HepG2 (cell line): Measurements from ENCODE around the gene WTAP. TPM values are rescaled to one million over a fixed set of nuclear protein-coding genes. Genes with fewer than 3 reads are reported as not detected.

Experiments
- ATAC-seq: fragments of 200-7000 bp; cut with Tn5 transposase; 3 replicates; pipeline ENCODE4 v1.9.1; 2020; ENCODE audit warnings: mild to moderate bottlenecking, moderate library complexity
- BruUV-seq: library from RNA; stranded (reverse); fragments of 400-500 nt; replicated peaks from 2 replicates; lab custom pipeline; 2021; lab: Mats Ljungman, UMichigan
- CTCF ChIA-PET: fragments of 300-600 bp; formaldehyde crosslinking; extraction: SDS; loops from one replicate; lab custom pipeline; 2021; ENCODE audit warnings: low total read pairs, inconsistent platforms, low intra/inter-chr PET ratio; lab: Yijun Ruan, JAX
- POLR2A ChIA-PET: fragments of 350-600 bp; sonication (Branson Sonifier 250); formaldehyde crosslinking; loops from one replicate; lab custom pipeline; 2020; ENCODE audit warnings: antibody characterized with exemption, inconsistent platforms; lab: Yijun Ruan, JAX
- DNase-seq: peaks from one replicate; pipeline ENCODE4 v3.0.0-alpha.2; 2015; ENCODE audit warnings: low spot score
- FAIRE-seq: peaks from 3 replicates; lab custom pipeline; 2011; peaks lifted over from hg19 to GRCh38; lab: Jason Lieb, UNC
- H2AFZ ChIP-seq: one replicate; pipeline ENCODE4 v1.6.1; 2011; ENCODE audit warnings: low read length, inconsistent platforms
- H3K27ac ChIP-seq: fragments of 300-600 bp; 3 replicates; pipeline ENCODE4 v1.8.0; 2011; ENCODE audit warnings: mixed run types, mild to moderate bottlenecking, mixed read lengths, low read length, inconsistent platforms; ENCODE audit not compliant: insufficient read depth; ENCODE audit errors: extremely low read length
- H3K27me3 ChIP-seq, 2 experiments: fragments of 200-600 bp in 1 of 2; 2 replicates in 1 of 2; 3 replicates in 1 of 2; pipeline versions ENCODE4 v1.6.0 to v1.8.0; 2011; ENCODE audit warnings: low read length in 2 of 2, mild to moderate bottlenecking in 2 of 2, moderate library complexity in 2 of 2, inconsistent platforms in 1 of 2; ENCODE audit not compliant: insufficient read depth in 2 of 2, control insufficient read depth in 1 of 2
- H3K36me3 ChIP-seq, 2 experiments: fragments of 200-600 bp in 1 of 2; replicated peaks in 1 of 2; 2 replicates in 1 of 2; 3 replicates in 1 of 2; pipeline versions ENCODE4 v1.5.1 to v1.8.0; 2011; ENCODE audit warnings: low read length in 2 of 2, inconsistent platforms in 1 of 2; ENCODE audit not compliant: insufficient read depth in 2 of 2, control insufficient read depth in 1 of 2
- H3K4me1 ChIP-seq: 2 replicates; pipeline ENCODE4 v1.5.1; 2012; ENCODE audit warnings: low read length, inconsistent platforms; ENCODE audit not compliant: insufficient read depth
- H3K4me2 ChIP-seq: 2 replicates; pipeline ENCODE4 v1.6.0; 2011; ENCODE audit warnings: low read depth, low read length, inconsistent platforms
- H3K4me3 ChIP-seq, 3 experiments: fragments of 200-600 bp in 1 of 3; sonication (generic), shearing (Covaris generic) in 1 of 3; replicated peaks in 1 of 3; 2 replicates each; pipeline ENCODE4 v1.5.1; 2011 to 2016; ENCODE audit warnings: low read length in 3 of 3, inconsistent platforms in 2 of 3, low read depth in 2 of 3, mild to moderate bottlenecking in 2 of 3, control low read depth in 1 of 3, mixed read lengths in 1 of 3; ENCODE audit not compliant: insufficient read depth in 1 of 3
- H3K79me2 ChIP-seq: one replicate; pipeline ENCODE4 v1.6.1; 2011; ENCODE audit warnings: low read length, inconsistent platforms; ENCODE audit not compliant: insufficient read depth
- H3K9ac ChIP-seq: 2 replicates; pipeline ENCODE4 v1.6.0; 2011; ENCODE audit warnings: mild to moderate bottlenecking, low read depth, low read length, inconsistent platforms; ENCODE audit not compliant: insufficient read depth
- H3K9me3 ChIP-seq: 2 replicates; pipeline ENCODE4 v1.5.1; 2012; ENCODE audit warnings: mild to moderate bottlenecking, low read length
- H4K20me1 ChIP-seq: 2 replicates; pipeline ENCODE4 v1.6.0; 2011; ENCODE audit warnings: inconsistent platforms, mild to moderate bottlenecking, low read length, moderate library complexity; ENCODE audit not compliant: insufficient read depth
- ARHGAP35 ChIP-seq: sonication (generic); formaldehyde crosslinking; IDR thresholded peaks from 2 replicates; pipeline ENCODE4 v1.9.0; 2022; ENCODE audit warnings: mild to moderate bottlenecking, inconsistent platforms, moderate library complexity, missing genetic modification reagents, borderline replicate concordance
- ARNT2 ChIP-seq: sonication (generic); formaldehyde crosslinking; IDR thresholded peaks from 2 replicates; pipeline ENCODE4 v1.8.0; 2022; ENCODE audit warnings: mild to moderate bottlenecking, low read depth, missing genetic modification reagents, moderate library complexity
- BORCS8-MEF2B ChIP-seq: sonication (generic); formaldehyde crosslinking; IDR thresholded peaks from 2 replicates; pipeline ENCODE4 v1.8.0; 2022; ENCODE audit warnings: mild to moderate bottlenecking, missing genetic modification reagents
- BRF2 ChIP-seq: sonication (generic); formaldehyde crosslinking; IDR thresholded peaks from 2 replicates; pipeline ENCODE4 v1.8.1; 2022; ENCODE audit warnings: mild to moderate bottlenecking, missing genetic modification reagents
- CENPT ChIP-seq: sonication (generic); formaldehyde crosslinking; IDR thresholded peaks from 2 replicates; pipeline ENCODE4 v1.8.0; 2022; ENCODE audit warnings: low read depth, mild to moderate bottlenecking, moderate library complexity, missing genetic modification reagents
- ELF3 ChIP-seq: IDR thresholded peaks from 2 replicates; pipeline ENCODE4 v1.6.1; 2016; ENCODE audit warnings: missing genetic modification reagents, missing compliant biosample characterization
- FIP1L1 ChIP-seq: fragments of 200-400 bp; formaldehyde crosslinking; IDR thresholded peaks from 2 replicates; pipeline ENCODE4 v1.6.1; 2018; ENCODE audit warnings: low read depth, mild to moderate bottlenecking, low read length, moderate library complexity, borderline replicate concordance; ENCODE audit not compliant: insufficient read depth
- GLI4 ChIP-seq: sonication (generic); formaldehyde crosslinking; IDR thresholded peaks from 2 replicates; pipeline ENCODE4 v1.5.1; 2020; ENCODE audit warnings: missing genetic modification reagents, mild to moderate bottlenecking, moderate library complexity, borderline replicate concordance
- KDM2A ChIP-seq: sonication (generic); formaldehyde crosslinking; IDR thresholded peaks from 2 replicates; pipeline ENCODE4 v1.4.0; 2020; ENCODE audit warnings: low read depth, missing genetic modification reagents, borderline replicate concordance
- POLR2A ChIP-seq, 2 experiments: IDR thresholded peaks; 2 replicates each; pipeline ENCODE4 v1.6.1; 2011; ENCODE audit warnings: low read depth in 2 of 2, low read length in 2 of 2, mild to moderate bottlenecking in 1 of 2, moderate library complexity in 1 of 2; ENCODE audit not compliant: insufficient read depth in 1 of 2
- RARG ChIP-seq: sonication (generic); formaldehyde crosslinking; IDR thresholded peaks from 2 replicates; pipeline ENCODE4 v1.4.0; 2020; ENCODE audit warnings: low read depth, mild to moderate bottlenecking, missing genetic modification reagents
- RBM22 ChIP-seq: fragments of 200-400 bp; formaldehyde crosslinking; optimal IDR thresholded peaks from 2 replicates; pipeline ENCODE3; 2017; ENCODE audit warnings: mild to moderate bottlenecking, low read length, moderate library complexity
- RORA ChIP-seq: sonication (generic); formaldehyde crosslinking; IDR thresholded peaks from 2 replicates; pipeline ENCODE4 v1.5.0; 2020; ENCODE audit warnings: mild to moderate bottlenecking, missing genetic modification reagents, moderate library complexity
- SIN3B ChIP-seq: fragments of 150-350 bp; IDR thresholded peaks from 2 replicates; pipeline ENCODE4 v1.6.1; 2014; ENCODE audit warnings: low read length
- TAF1 ChIP-seq: sonication (generic); formaldehyde crosslinking; IDR thresholded peaks from 2 replicates; pipeline ENCODE4 v1.4.0; 2020; ENCODE audit warnings: missing genetic modification reagents
- TCF7L2 ChIP-seq: IDR thresholded peaks from 2 replicates; pipeline ENCODE4 v1.6.1; 2011; ENCODE audit warnings: mild to moderate bottlenecking, low read depth, low read length, moderate library complexity
- TEAD3 ChIP-seq: optimal IDR thresholded peaks from 2 replicates; pipeline ENCODE3; 2016; ENCODE audit warnings: borderline replicate concordance
- U2AF1 ChIP-seq: fragments of 200-400 bp; formaldehyde crosslinking; optimal IDR thresholded peaks from 2 replicates; pipeline ENCODE3; 2017; ENCODE audit warnings: mild to moderate bottlenecking, low read depth, low read length
- ZBTB34 ChIP-seq: sonication (generic); formaldehyde crosslinking; IDR thresholded peaks from 2 replicates; pipeline ENCODE4 v1.8.0; 2022; ENCODE audit warnings: mild to moderate bottlenecking, missing genetic modification reagents
- ZBTB7A ChIP-seq: sonication (generic); formaldehyde crosslinking; IDR thresholded peaks from 2 replicates; pipeline ENCODE4 v1.8.0; 2022; ENCODE audit warnings: mild to moderate bottlenecking, missing genetic modification reagents
- ZC3H13 ChIP-seq: sonication (generic); formaldehyde crosslinking; IDR thresholded peaks from 2 replicates; pipeline ENCODE4 v1.8.1; 2023; ENCODE audit warnings: mild to moderate bottlenecking, missing genetic modification reagents, moderate library complexity
- ZNF383 ChIP-seq: sonication (generic); formaldehyde crosslinking; IDR thresholded peaks from 2 replicates; pipeline ENCODE4 v1.4.0; 2020; ENCODE audit warnings: missing genetic modification reagents, mild to moderate bottlenecking, borderline replicate concordance
- WGBS: methylation state at CpG from one replicate; pipeline ENCODE4 v1.1.6; 2017; ENCODE audit warnings: low lambda C conversion rate; 5-methylcytosine and 5-hydroxymethylcytosine counted together
- in situ Hi-C: cut with HindIII; loops from 2 replicates; pipeline ENCODE4 v1.10.0; 2017; ENCODE audit warnings: low pct_unique_long_range_greater_than_20kb; ENCODE audit not compliant: extremely low pct_ligation_motif_present
- intact Hi-C: fragments of 100-400 bp; cut with micrococcal nuclease; formaldehyde crosslinking; loops from one replicate; pipeline ENCODE4 v1.10.0; 2022; ENCODE audit not compliant: unreplicated experiment
- polyA plus RNA-seq, 8 experiments: library from polyadenylated mRNA; depleted of rRNA in 3 of 8; stranded (reverse) in 7 of 8; unstranded in 1 of 8; fragments of >200 nt; fragmentation: Illumina TruSeq in 4 of 8; extraction: Trizol in 4 of 8; gene quantifications; 2 replicates each; pipeline versions ENCODE4 v1.2.1 to v1.2.3, GENCODE V29; 2011 to 2016; ENCODE audit warnings: low read depth in 4 of 8, missing spikeins in 1 of 8, mixed read lengths in 1 of 8; ENCODE audit not compliant: insufficient read depth in 1 of 8
- total RNA-seq, 5 experiments: library from RNA; depleted of rRNA; stranded (reverse); fragments of >200 nt; fragmentation: Illumina TruSeq; extraction: Trizol; gene quantifications; 2 replicates each; pipeline ENCODE4 v1.2.3, GENCODE V29; 2016; ENCODE audit warnings: low read depth in 1 of 5

WTAP gene
- total and polyA plus RNA-seq, 2 of the 13 experiments (the other 11 are each of a cell fraction or from before 2014, with no cell fraction given) = 31.6 to 167 TPM

- no peak overlapping the region for H2AFZ ChIP-seq
- no peaks in the 10 kb centered on the region; a peak in 1 of 5 replicates for H3K27me3 ChIP-seq
- H4K20me1 ChIP-seq = no peaks in the 10 kb centered on the region
- DNase-seq (peak; percentile 24), FAIRE-seq (no peak), ATAC-seq (no peak)
- in situ Hi-C loops = loop anchor here (5.0 kb wide), 2 partner anchors 33 to 68 kb away; partner anchors contain the start of genes SOD2 and WTAP
- H3K36me3 ChIP-seq = peaks cover 8 to 25% of the 10 kb centered on the region in 2 experiments; a peak in 4 of 5 replicates
- peak overlapping the region; percentile 96 for H3K4me2 ChIP-seq
- ChIA-PET CTCF (no interaction called here), POLR2A (interaction anchor here (1.1 to 10.2 kb wide), 6 partner anchors 29 to 68 kb away, joined by 3 to 175 read pairs (median 25); partner anchors contain the start of genes MRPL18, SOD2, TCP1 and WTAP)
- H3K4me3 ChIP-seq = peak overlapping the region; percentile 83 to 97 (median 88); a peak in 5 of 6 replicates
- peaks cover 43% of the 10 kb centered on the region for H3K79me2 ChIP-seq
- peaks cover 65% of the 10 kb centered on the region for H3K4me1 ChIP-seq
- H3K27ac ChIP-seq = peak overlapping the region; percentile 97
- 54% methylated on average over 3 of the region's 3 CpGs for WGBS
- H3K9me3 ChIP-seq = no peaks in the 10 kb centered on the region
- intact Hi-C loops = loop anchor here (1.0 to 10.0 kb wide), 2 partner anchors 67 to 1116 kb away; partner anchors contain the start of genes DYNLT1 and SOD2
- H3K9ac ChIP-seq = peak overlapping the region; percentile 96
- BruUV-seq = no TSS peak
- TF ChIP-seq RBM22 (peak; percentile 56), BRF2 (CRISPR knock-in tag) (no peak), FIP1L1 (no peak), ZBTB7A (CRISPR knock-in tag) (no peak), RORA (CRISPR knock-in tag) (no peak), POLR2A (IDR thresholded peaks at IDR 0.05; ENCODE audit: insufficient read depth in 1 of 2, low read depth in 2 of 2, low read length in 2 of 2) (peak in 1 of 2 experiments; percentile 18; a peak in 1 of 4 replicates), TEAD3 (CRISPR knock-in tag) (peak; percentile 71), ARNT2 (peak; percentile 53; the same call in 1 of the 2 replicates), TAF1 (CRISPR knock-in tag) (no peak), CENPT (CRISPR knock-in tag) (no peak), RARG (CRISPR knock-in tag) (no peak), SIN3B (no peak), ARHGAP35 (CRISPR knock-in tag) (no peak), TCF7L2 (no peak), ZNF383 (0 out of 2 replicates have a peak, but pooled peaks have one; percentile 52), ELF3 (peak; percentile 7; the same call in 1 of the 2 replicates), KDM2A (CRISPR knock-in tag) (no peak), ZBTB34 (CRISPR knock-in tag) (no peak), U2AF1 (no peak), ZC3H13 (CRISPR knock-in tag) (0 out of 2 replicates have a peak, but pooled peaks have one; percentile 83), BORCS8-MEF2B (CRISPR knock-in tag) (0 out of 2 replicates have a peak, but pooled peaks have one; percentile 23), GLI4 (CRISPR knock-in tag) (no peak)
Observed at GRCh38 chr6:159760602-159761057, 33.3 kb downstream of the WTAP start.
